Amniotic stem cell (primary cell): ENCODE data around the gene GRHL1.
"Not testable (repeated sequence)": the region's sequence is repeated elsewhere in the genome, so short reads cannot be mapped to it uniquely, and the experiment has no call there.

Experiments
- DNase-seq: peaks from one replicate; lab custom pipeline; 2025; lab: John Stamatoyannopoulos, UW

The GRHL1 gene

GRCh38 chr2:10026940-10027569, 75.6 kb downstream of the GRHL1 start:
- no peak for DNase-seq

GRCh38 chr2:10027660-10028330, 76.3 kb downstream of the GRHL1 start:
- DNase-seq = no peak

GRCh38 chr2:10028407-10028987, 77.0 kb downstream of the GRHL1 start:
- no peak for DNase-seq

- no peak for DNase-seq
These were observed 77.7 kb downstream of the GRHL1 start for GRCh38 chr2:10028988-10029874.

- no peak for DNase-seq
These were observed 78.4 kb downstream of the GRHL1 start for GRCh38 chr2:10029875-10030223.

- DNase-seq = no peak
These were observed 78.8 kb downstream of the GRHL1 start for GRCh38 chr2:10030311-10030736.

- not testable (repeated sequence) for DNase-seq
These were observed 79.3 kb downstream of the GRHL1 start for GRCh38 chr2:10030798-10031197.

GRCh38 chr2:10031886-10032745, 80.6 kb downstream of the GRHL1 start:
- DNase-seq = no peak

- DNase-seq = no peak
These were observed 81.2 kb downstream of the GRHL1 start for GRCh38 chr2:10032746-10033105.

- no peak for DNase-seq
These were observed 81.9 kb downstream of the GRHL1 start for GRCh38 chr2:10033251-10034006.

- DNase-seq = no peak
These were observed 83.0 kb downstream of the GRHL1 start for GRCh38 chr2:10034333-10035052.

- no peak for DNase-seq
These were observed 83.5 kb downstream of the GRHL1 start for GRCh38 chr2:10035053-10035422.

- no peak for DNase-seq
These were observed 84.1 kb downstream of the GRHL1 start for GRCh38 chr2:10035633-10036032.

GRCh38 chr2:10036095-10036884, 84.8 kb downstream of the GRHL1 start:
- peak; percentile 54 for DNase-seq

GRCh38 chr2:10038123-10038522, 86.6 kb downstream of the GRHL1 start:
- DNase-seq = no peak

- no peak for DNase-seq
These were observed 87.2 kb downstream of the GRHL1 start for GRCh38 chr2:10038716-10039115.

GRCh38 chr2:10039658-10040410, 88.3 kb downstream of the GRHL1 start:
- DNase-seq = no peak

- DNase-seq = no peak
These were observed 90.2 kb downstream of the GRHL1 start for GRCh38 chr2:10041711-10042110.
